ENCODE measurements around the gene TSPYL1. TPM values are rescaled to one million over a fixed set of nuclear protein-coding genes. Genes with fewer than 3 reads are reported as not detected.

TSPYL1 gene
- total and polyA plus RNA-seq, 2 experiments from 2014 or later: 24.9 to 66.1 TPM

- no peak overlapping the region for H3K4me2 ChIP-seq
- H4K20me1 ChIP-seq (replicated peaks; ENCODE audit: insufficient read depth): no peaks in the 10 kb centered on the region
- Mint-ChIP-seq H3K4me3 (no peak overlapping the region), H3K27me3 (ENCODE audit: insufficient read depth, low read depth, poor library complexity) (peaks cover 2% of the 10 kb centered on the region), H3K9me3 (peaks cover 4% of the 10 kb centered on the region), H3K36me3 (ENCODE audit: low read depth) (peaks cover 4% of the 10 kb centered on the region; the same call in 2 of the 3 replicates), H3K27ac (no peak overlapping the region), H3K4me1 (peaks cover 3% of the 10 kb centered on the region; the same call in 2 of the 3 replicates)
- H3K9me2 ChIP-seq (ENCODE audit: insufficient read depth): 0 out of 2 replicates have a peak, but pooled peaks cover 4% of the 10 kb centered on the region
- H3K36me3 ChIP-seq (ENCODE audit: insufficient read depth): no peaks in the 10 kb centered on the region
- no peaks in the 10 kb centered on the region for H3K27me3 ChIP-seq (ENCODE audit: insufficient read depth)
- ATAC-seq (no peak), DNase-seq (ENCODE audit: low spot score) (no peak)
- no peak overlapping the region for H3K27ac ChIP-seq (ENCODE audit: low read depth)
- H3K4me3 ChIP-seq: no peak overlapping the region
- H3F3A ChIP-seq (replicated peaks; ENCODE audit: low read depth): no peaks in the 10 kb centered on the region
- TF ChIP-seq CREB1 (CRISPR knock-in tag; IDR thresholded peaks at IDR 0.05; ENCODE audit: low read depth) (no peak), ZNF114 (CRISPR knock-in tag; IDR thresholded peaks at IDR 0.05) (no peak), ETS1 (IDR thresholded peaks at IDR 0.05) (no peak), STAT1 (IDR thresholded peaks at IDR 0.05; ENCODE audit: unreplicated experiment) (no peak), NANOG (IDR thresholded peaks at IDR 0.05; ENCODE audit: borderline replicate concordance) (no peak), EZH2phosphoT487 (IDR thresholded peaks at IDR 0.05; ENCODE audit: unreplicated experiment) (no peak), REST (IDR thresholded peaks at IDR 0.05; ENCODE audit: unreplicated experiment) (no peak), EZH2 (IDR thresholded peaks at IDR 0.05; ENCODE audit: low read depth, unreplicated experiment) (no peak), CTCF (conservative IDR thresholded peaks at IDR 0.05; ENCODE audit: low read depth in 2 of 2) (no peak), ZNF331 (CRISPR knock-in tag; IDR thresholded peaks at IDR 0.05; ENCODE audit: low read depth) (no peak), JUNB (IDR thresholded peaks at IDR 0.05; ENCODE audit: unreplicated experiment) (no peak), ZNF462 (CRISPR knock-in tag; IDR thresholded peaks at IDR 0.05) (no peak), POLR2AphosphoS5 (IDR thresholded peaks at IDR 0.05; ENCODE audit: low read depth) (no peak)
- H2AFZ ChIP-seq: no peak overlapping the region
- no peaks in the 10 kb centered on the region for H3K4me1 ChIP-seq (ENCODE audit: insufficient read depth)
- H3K79me2 ChIP-seq (replicated peaks; ENCODE audit: insufficient read depth): no peaks in the 10 kb centered on the region
These were observed 18.5 kb upstream of the TSPYL1 start for GRCh38 chr6:116298273-116298672.

Measured in GM23338 (cell line).